ENCODE data around the gene DISC1.
"Not testable (repeated sequence)": the region's sequence is repeated elsewhere in the genome, so short reads cannot be mapped to it uniquely, and the experiment has no call there.

The DISC1 gene

DNA sequence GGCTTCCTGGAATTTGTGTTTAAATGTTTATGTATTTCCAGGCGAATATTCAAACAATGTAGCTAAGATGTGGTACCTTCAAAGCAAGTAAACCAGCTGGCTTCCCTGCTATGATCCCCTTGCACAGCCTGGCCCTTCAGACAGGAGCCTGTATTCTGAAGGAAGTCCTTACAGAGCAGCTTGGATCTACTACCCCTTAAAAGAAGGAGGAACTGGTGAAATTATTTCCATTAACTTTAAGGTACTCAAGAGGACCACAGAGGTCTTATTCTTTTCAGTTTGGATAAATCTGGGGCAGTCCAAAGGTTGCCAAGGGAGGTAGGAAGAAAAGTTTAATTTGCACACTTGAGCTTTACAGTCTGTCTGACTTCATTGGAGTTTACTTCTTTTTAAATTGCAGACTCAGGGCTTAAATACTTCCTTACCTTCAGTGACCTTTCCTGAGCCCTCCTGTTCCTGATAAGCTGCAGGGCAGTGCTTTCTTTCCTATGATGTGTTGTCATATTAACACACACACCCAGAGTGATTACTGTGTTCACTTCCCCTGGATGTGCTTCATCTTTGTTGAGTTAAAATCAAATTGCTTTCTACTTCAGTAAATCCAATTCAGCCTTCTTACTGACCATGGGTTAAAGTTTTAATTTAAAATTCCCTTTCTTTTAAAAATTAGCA is 40.5 kb downstream of the DISC1 start:
- in situ Hi-C loops (cut with MboI; ENCODE audit: low sequenced_read_pairs): no loop called here

DNA sequence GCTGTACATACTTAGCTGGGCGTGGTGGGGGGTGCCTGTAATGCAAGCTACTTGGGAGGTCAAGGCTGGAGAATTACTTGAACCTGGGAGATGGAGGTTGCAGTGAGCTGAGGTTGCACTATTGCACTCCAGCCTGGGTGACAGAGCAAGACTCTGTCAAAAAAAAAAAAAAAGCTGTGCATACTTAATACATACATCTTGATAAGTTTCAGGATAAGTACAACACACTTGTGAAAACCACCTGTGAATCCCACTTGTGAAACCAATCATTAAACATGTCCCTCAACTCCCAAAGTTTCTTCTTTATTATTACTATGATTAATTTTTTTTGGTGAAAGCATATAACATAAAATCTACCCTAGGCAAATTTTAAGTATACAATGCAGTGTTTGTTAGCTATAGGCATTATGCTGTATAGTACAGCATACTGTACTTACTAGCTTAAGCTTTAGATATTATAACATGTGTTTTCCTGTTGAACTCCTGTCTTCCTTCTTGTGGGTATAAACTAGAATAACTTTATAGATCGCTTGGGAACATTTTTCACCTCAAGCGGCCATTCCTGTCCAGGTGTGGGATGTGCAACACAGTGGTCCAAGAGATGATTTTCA is 41.4 kb downstream of the DISC1 start:
- in situ Hi-C loops (cut with MboI; ENCODE audit: low sequenced_read_pairs): no loop called here

DNA sequence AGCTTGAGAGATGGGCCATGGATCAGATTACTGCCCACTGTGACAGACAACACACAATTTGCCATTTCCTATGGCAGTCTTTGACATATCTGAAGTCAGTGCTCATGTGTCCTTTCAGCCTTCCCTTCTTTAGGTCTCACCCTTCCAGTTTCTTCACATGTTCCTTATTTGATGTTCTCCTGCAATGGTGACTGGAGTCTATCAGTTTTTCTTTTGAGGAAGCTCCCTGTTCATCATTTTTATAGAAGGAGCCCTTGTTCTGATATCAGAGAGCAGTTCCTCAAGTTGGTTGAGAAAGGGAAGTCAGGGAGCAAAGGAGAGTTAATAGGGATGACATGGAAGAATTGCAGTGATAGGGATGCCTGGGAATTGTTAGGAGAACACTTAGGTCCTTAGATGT is 42.2 kb downstream of the DISC1 start:
- in situ Hi-C loops (cut with MboI; ENCODE audit: low sequenced_read_pairs): no loop called here

DNA sequence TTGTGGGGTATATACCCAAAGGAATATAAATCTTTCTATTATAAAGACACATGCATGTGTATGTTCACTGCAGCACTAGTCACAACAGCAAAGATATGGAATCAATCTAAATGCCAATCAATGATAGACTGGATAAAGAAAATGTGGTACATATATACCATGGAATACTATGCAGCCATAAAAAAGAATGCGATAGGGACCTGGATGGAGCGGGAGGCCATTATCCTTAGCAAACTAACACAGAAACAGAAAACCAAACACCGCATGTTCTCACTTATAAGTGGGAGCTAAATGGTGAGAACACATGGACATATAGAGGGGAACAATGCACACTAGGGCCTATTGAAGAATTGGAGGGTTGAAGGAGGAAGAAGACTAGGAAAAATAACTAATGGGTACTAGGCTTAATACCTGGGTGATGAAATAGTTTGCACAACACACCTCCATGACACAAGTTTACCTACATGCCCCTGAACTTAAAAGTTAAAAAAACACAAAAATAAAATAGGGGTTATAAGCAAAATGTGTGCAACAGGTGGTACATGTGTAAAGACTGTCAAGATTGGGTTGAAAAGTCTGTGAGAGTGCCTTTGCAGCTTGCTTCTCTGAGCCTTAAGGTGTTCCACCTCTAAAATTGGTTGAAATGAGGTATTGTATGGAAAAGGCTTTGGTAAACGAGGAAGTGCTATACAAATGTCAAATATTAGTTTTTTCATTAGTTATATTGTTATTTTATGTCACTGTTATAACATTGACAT is 43.5 kb downstream of the DISC1 start:
- in situ Hi-C loops (cut with MboI; ENCODE audit: low sequenced_read_pairs): not testable (repeated sequence)

- in situ Hi-C loops (cut with MboI; ENCODE audit: low sequenced_read_pairs): no loop called here
These were observed 44.2 kb downstream of the DISC1 start for GRCh38 chr1:231670755-231671154.

GRCh38 chr1:231674575-231674974 is 48.0 kb downstream of the DISC1 start:
- in situ Hi-C loops (cut with MboI; ENCODE audit: low sequenced_read_pairs): no loop called here

GRCh38 chr1:231676487-231676886 is 49.9 kb downstream of the DISC1 start:
- in situ Hi-C loops (cut with MboI; ENCODE audit: low sequenced_read_pairs): no loop called here

GRCh38 chr1:231677442-231677841 is 50.9 kb downstream of the DISC1 start:
- in situ Hi-C loops (cut with MboI; ENCODE audit: low sequenced_read_pairs): no loop called here

- in situ Hi-C loops (cut with MboI; ENCODE audit: low sequenced_read_pairs): no loop called here
These were observed 51.4 kb downstream of the DISC1 start for GRCh38 chr1:231678011-231678432.

GRCh38 chr1:231679109-231679508 is 52.5 kb downstream of the DISC1 start:
- in situ Hi-C loops (cut with MboI; ENCODE audit: low sequenced_read_pairs): no loop called here

DNA sequence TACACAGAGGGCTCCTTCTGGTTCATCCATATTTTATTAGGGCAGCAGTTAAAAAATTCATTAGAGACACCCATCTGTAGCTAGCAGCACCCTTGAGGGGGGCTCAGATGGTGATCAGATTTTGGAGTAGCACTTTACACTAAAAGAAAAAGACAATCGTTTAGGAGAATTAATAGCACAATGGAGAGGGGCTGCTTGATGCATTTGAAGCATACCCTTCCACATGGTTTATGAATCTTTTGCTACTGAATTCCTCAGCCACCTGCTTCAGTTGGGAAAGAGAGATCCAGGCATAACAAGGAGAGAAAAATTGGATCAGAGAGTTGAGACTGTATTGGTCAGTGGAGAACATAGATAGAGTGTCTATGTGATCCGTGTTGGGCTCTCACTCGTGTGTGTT is 54.4 kb downstream of the DISC1 start:
- in situ Hi-C loops (cut with MboI; ENCODE audit: low sequenced_read_pairs): no loop called here

GRCh38 chr1:231682779-231683178 is 56.2 kb downstream of the DISC1 start:
- in situ Hi-C loops (cut with MboI; ENCODE audit: low sequenced_read_pairs): no loop called here

- in situ Hi-C loops (cut with MboI; ENCODE audit: low sequenced_read_pairs): no loop called here
These were observed 57.0 kb downstream of the DISC1 start for GRCh38 chr1:231683439-231684165.

DNA sequence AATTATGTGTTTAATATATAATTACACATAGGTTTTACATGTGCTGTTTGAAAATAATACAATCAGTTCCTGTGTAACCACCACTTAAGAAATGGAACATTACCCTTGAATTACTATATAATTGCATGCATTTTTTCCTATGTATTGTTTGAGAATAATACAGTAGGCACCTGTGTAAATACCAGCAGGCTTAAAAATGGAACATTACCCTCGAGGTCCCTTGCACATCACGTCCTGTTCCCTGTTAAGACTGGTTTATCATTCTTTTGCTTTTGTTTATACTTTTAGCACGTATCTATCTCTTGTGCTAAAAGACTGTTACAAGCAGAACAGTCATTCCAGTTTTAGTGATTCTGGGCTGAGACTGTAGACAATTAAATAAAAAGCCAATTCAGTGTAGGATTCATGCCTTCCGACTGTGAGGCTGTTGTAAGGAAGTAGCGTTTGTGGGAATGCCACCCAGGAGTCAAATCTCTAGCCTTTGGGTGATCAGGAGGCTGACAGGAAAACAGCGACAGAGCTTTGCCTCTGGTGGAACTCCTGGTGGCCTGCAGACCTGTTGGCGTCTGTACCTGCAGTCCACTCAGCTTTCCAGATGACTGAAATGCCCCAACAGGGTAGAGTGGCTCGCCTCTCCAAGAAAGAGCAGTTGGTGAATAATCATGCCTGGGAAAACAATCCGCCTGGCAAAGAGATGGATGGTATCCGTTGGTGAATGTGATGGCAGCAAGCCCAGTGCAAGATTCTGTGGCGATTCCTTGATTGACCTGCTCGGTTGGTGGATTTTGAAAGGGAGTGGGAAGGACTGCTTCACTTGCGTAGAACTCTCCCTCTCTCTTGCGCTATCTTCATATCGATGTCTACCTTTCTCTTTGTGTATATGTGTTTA is 58.0 kb downstream of the DISC1 start:
- in situ Hi-C loops (cut with MboI; ENCODE audit: low sequenced_read_pairs): no loop called here

DNA sequence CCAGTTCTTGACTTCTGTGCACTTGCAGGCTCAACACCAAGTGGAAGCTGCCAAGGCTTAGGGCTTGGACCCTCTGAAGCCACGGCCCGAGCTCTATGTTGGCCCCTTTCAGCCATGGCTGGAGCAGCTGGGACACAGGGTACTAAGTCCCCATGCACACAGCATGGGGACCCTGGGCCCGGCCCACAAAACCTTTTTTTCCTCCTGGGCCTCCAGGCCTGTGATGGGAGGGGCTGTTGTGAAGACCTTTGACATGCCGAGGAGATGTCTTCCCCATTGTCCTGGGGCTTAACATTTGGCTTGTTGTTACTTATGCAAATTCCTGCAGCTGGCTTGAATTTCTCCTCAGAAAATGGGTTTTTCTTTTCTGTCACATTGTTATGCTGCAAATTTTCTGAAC is 59.8 kb downstream of the DISC1 start:
- in situ Hi-C loops (cut with MboI; ENCODE audit: low sequenced_read_pairs): no loop called here

GRCh38 chr1:231688989-231689388 is 62.4 kb downstream of the DISC1 start:
- in situ Hi-C loops (cut with MboI; ENCODE audit: low sequenced_read_pairs): no loop called here

GRCh38 chr1:231690059-231690458 is 63.5 kb downstream of the DISC1 start:
- in situ Hi-C loops (cut with MboI; ENCODE audit: low sequenced_read_pairs): no loop called here

DNA sequence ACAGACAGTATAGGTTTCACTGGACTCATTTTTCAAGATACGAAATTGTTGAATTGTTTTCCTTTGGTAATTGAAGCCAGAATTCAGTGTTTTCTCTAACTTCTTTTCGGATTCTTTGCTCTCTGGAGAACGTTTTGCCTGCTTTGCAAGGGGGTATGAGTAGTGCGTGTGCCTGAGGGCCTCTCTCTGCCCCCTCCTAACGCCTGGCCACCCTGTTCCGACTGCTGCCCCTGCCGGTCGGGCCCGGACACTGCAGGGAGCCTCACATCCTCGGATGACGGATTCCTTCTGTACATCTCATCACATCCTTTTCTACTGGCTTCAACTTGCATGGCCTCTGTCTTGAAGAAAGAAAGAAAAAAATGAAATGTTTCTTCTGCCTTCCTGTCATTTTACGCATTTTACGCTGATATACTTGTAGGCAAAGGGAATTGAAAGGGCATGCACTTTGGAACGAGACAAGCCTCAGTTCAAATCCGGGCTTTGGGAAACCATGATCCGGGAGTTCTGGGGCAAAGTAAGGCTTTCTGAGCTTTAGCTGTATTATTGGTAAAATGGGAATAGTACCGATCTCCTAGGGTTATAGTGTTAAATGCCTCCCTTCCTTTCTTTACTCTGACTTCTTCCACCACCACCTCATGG is 65.1 kb downstream of the DISC1 start:
- in situ Hi-C loops (cut with MboI; ENCODE audit: low sequenced_read_pairs): no loop called here

GRCh38 chr1:231693361-231694074 is 66.9 kb downstream of the DISC1 start:
- in situ Hi-C loops (cut with MboI; ENCODE audit: low sequenced_read_pairs): no loop called here

Measured in HL-60/S4 treated with retinoic acid at 250 ng/mL for 4 days and 3 days (cell line).